Measurements from ENCODE around the gene PANX2. TPM values are rescaled to one million over a fixed set of nuclear protein-coding genes. Genes with fewer than 3 reads are reported as not detected.

Gene PANX2
- total and polyA plus RNA-seq, 2 of the 13 experiments (the other 11 are each of a cell fraction or from before 2014, with no cell fraction given), result 0.15 to 1.1 TPM

GRCh38 chr22:50200461-50201190 is 30.1 kb downstream of the PANX2 start, which contains the start of gene SELENOO (continued):
- TF ChIP-seq, protein P1, sequence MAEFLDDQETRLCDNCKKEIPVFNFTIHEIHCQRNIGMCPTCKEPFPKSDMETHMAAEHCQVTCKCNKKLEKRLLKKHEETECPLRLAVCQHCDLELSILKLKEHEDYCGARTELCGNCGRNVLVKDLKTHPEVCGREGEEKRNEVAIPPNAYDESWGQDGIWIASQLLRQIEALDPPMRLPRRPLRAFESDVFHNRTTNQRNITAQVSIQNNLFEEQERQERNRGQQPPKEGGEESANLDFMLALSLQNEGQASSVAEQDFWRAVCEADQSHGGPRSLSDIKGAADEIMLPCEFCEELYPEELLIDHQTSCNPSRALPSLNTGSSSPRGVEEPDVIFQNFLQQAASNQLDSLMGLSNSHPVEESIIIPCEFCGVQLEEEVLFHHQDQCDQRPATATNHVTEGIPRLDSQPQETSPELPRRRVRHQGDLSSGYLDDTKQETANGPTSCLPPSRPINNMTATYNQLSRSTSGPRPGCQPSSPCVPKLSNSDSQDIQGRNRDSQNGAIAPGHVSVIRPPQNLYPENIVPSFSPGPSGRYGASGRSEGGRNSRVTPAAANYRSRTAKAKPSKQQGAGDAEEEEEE (CRISPR knock-in tag; IDR thresholded peaks at IDR 0.05; ENCODE audit: borderline replicate concordance), result no peak
- no peak for TF ChIP-seq ZNF143 (CRISPR knock-in tag; IDR thresholded peaks at IDR 0.05)
- no peak for TF ChIP-seq RCOR2 (CRISPR knock-in tag; IDR thresholded peaks at IDR 0.05)
- TF ChIP-seq ZBTB8A (CRISPR knock-in tag; IDR thresholded peaks at IDR 0.05; ENCODE audit: borderline replicate concordance, low read depth), result no peak
- TF ChIP-seq ZSCAN21 (CRISPR knock-in tag; IDR thresholded peaks at IDR 0.05; ENCODE audit: borderline replicate concordance), result no peak
- TF ChIP-seq BCL6 (CRISPR knock-in tag; IDR thresholded peaks at IDR 0.05), result no peak
- no peak for TF ChIP-seq ZNF546 (CRISPR knock-in tag; conservative IDR thresholded peaks at IDR 0.05)
- TF ChIP-seq ZNF761 (CRISPR knock-in tag; conservative IDR thresholded peaks at IDR 0.05), result no peak
- no peak for TF ChIP-seq RERE (CRISPR knock-in tag; IDR thresholded peaks at IDR 0.05; ENCODE audit: low read depth)
- TF ChIP-seq, protein P2, sequence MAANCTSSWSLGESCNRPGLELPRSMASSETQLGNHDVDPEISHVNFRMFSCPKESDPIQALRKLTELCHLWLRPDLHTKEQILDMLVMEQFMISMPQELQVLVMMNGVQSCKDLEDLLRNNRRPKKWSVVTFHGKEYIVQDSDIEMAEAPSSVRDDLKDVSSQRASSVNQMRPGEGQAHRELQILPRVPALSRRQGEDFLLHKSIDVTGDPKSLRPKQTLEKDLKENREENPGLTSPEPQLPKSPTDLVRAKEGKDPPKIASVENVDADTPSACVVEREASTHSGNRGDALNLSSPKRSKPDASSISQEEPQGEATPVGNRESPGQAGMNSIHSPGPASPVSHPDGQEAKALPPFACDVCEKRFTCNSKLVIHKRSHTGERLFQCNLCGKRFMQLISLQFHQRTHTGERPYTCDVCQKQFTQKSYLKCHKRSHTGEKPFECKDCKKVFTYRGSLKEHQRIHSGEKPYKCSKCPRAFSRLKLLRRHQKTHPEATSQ (CRISPR knock-in tag; IDR thresholded peaks at IDR 0.05; ENCODE audit: borderline replicate concordance), result no peak
- TF ChIP-seq ZNF275 (CRISPR knock-in tag; IDR thresholded peaks at IDR 0.05; ENCODE audit: borderline replicate concordance), result peak; percentile 55; the same call in 1 of the 2 replicates
- no peak for TF ChIP-seq SMAD1 (CRISPR knock-in tag; IDR thresholded peaks at IDR 0.05; ENCODE audit: borderline replicate concordance, low read depth)
- TF ChIP-seq FOXA1 (IDR thresholded peaks at IDR 0.05), result no peak
- TF ChIP-seq FOXA1 (CRISPR knock-in tag; IDR thresholded peaks at IDR 0.05), result no peak
- TF ChIP-seq ZBTB14 (CRISPR knock-in tag; IDR thresholded peaks at IDR 0.05), result peak; percentile 55
- no peak for TF ChIP-seq ZNF776 (CRISPR knock-in tag; IDR thresholded peaks at IDR 0.05)

Data from HepG2 (cell line).